Adrenal gland (tissue), 12 donors: ENCODE measurements around the gene HTR4. TPM values are rescaled to one million over a fixed set of nuclear protein-coding genes. Genes with fewer than 3 reads are reported as not detected.

Experiments used
- DNase-seq, 7 donors: peaks; one replicate each; pipeline ENCODE4 v3.0.0-alpha.2; 2019 to 2020
- H3K27ac ChIP-seq, 5 donors: fragments of 200-600 bp; sonication (generic) in 4 of 5; 1 replicate in 3 of 5; 2 replicates in 2 of 5; pipeline versions ENCODE4 v1.5.1 to v1.8.0; 2016 to 2020; ENCODE audit warnings: mild to moderate bottlenecking in 1 of 5
- H3K27me3 ChIP-seq: fragments of 200-600 bp; 2 replicates; pipeline ENCODE4 v1.8.0; 2021
- H3K36me3 ChIP-seq, 2 donors: fragments of 200-600 bp; replicated peaks in 1 of 2; 1 replicate in 1 of 2; 2 replicates in 1 of 2; pipeline versions ENCODE4 v1.5.1 to v1.8.0; 2018 to 2022
- H3K4me1 ChIP-seq, 2 donors: fragments of 200-600 bp; replicated peaks in 1 of 2; 1 replicate in 1 of 2; 2 replicates in 1 of 2; pipeline versions ENCODE4 v1.5.1 to v1.8.0; 2018 to 2021
- H3K4me3 ChIP-seq, 4 donors: fragments of 200-600 bp; sonication (generic) in 3 of 4; one replicate each; pipeline ENCODE4 v1.5.1; 2016 to 2018
- H3K9me3 ChIP-seq, 3 donors: fragments of 200-600 bp; sonication (generic) in 1 of 3; replicated peaks in 1 of 3; 1 replicate in 2 of 3; 2 replicates in 1 of 3; pipeline versions ENCODE4 v1.5.1 to v1.8.0; 2016 to 2021
- CTCF ChIP-seq, 6 experiments: fragments of 450-650 bp in 4 of 6; fragments of 200-600 bp in 2 of 6; sonication (generic) in 1 of 6; IDR thresholded peaks; 1 replicate in 5 of 6; 2 replicates in 1 of 6; pipeline versions ENCODE4 v1.5.1 to v1.8.0; 2016 to 2021; ENCODE audit warnings: antibody characterized with exemption in 6 of 6, mild to moderate bottlenecking in 2 of 6, moderate library complexity in 1 of 6
- POLR2A ChIP-seq, 2 donors: fragments of 450-650 bp; IDR thresholded peaks; one replicate each; pipeline ENCODE4 v1.6.1; 2017; ENCODE audit warnings: antibody characterized with exemption in 2 of 2, mild to moderate bottlenecking in 2 of 2, moderate library complexity in 1 of 2
- WGBS, 4 donors: extraction: QIAGEN DNeasy Blood & Tissue Kit in 2 of 4; methylation state at CpG; one replicate each; pipeline versions ENCODE4 v1.1.5 to v1.1.7; 2013 to 2017; 5-methylcytosine and 5-hydroxymethylcytosine counted together
- intact Hi-C, 2 donors: fragments of 100-400 bp; cut with DNase I; formaldehyde crosslinking; loops; one replicate each; pipeline versions ENCODE4 v1.14.1 to v1.15.0; 2022 to 2023
- polyA plus RNA-seq, 3 donors: library from polyadenylated mRNA; stranded (reverse); fragments of 200-250 nt in 2 of 3; fragments of 350-450 nt in 1 of 3; fragmentation: Illumina TruSeq in 1 of 3; extraction: RNeasy Lipid Tissue Mini Kit (QIAGEN cat#74804) in 1 of 3; gene quantifications; one replicate each; pipeline ENCODE4 v1.2.3, GENCODE V29; 2013 to 2014
- total RNA-seq, 9 donors: library from RNA; depleted of rRNA in 4 of 9; stranded (reverse); fragments of >200 nt in 4 of 9; fragments of 120-200 nt in 1 of 9; fragmentation: NEBNext Ultra II Directional in 1 of 9; extraction: Animal tissue kit (Norgen Biotek cat#: 25700) in 1 of 9; gene quantifications; one replicate each; pipeline versions ENCODE4 v1.1.0 to v1.2.4, GENCODE V29; 2013 to 2023
- donor health status: healthy with polysubstance abuse.
- donor health status: Bipolar disorder and iron deficiency.
- donor health status: DM: yes; HTN: yes; CAD: no.
- donor health status: DM: no; HTN: no; CAD: no.
- donor health status: DM: no; HTN: no; CAD: no.
- donor health status: DM: yes; HTN: yes; CAD: no.

Gene HTR4
- total and polyA plus RNA-seq, 12 donors, result 0.11 to 2.6 (median 0.83) TPM; not detected in 1

GRCh38 chr5:148586796-148587195 lies 67.5 kb downstream of the HTR4 start:
- no peak for DNase-seq
- intact Hi-C loops, result no loop called here

DNA sequence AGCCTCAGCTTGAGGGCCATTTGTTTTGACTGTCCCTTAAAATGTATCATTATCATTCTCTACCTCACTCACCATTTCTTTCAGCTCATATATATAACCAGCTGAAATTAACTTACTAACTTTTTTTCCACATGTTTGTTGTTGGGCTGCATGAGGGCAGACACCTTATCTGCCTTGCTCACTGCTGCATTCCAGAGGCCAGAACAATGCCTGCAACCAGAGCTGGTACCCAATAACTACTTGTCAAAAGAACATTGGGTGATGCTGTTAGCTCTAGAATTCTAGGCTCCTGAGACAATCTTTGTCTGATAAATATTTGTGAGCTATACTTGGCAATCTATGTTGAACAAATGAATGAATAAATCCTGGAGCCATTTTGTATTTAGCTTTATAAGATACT lies 68.3 kb downstream of the HTR4 start:
- Histone ChIP-seq H3K4me1 (no peaks in the 10 kb centered on the region), H3K9me3 (peaks cover 0 to 2% (median 0%) of the 10 kb centered on the region in 3 donors), H3K27ac (no peak overlapping the region), H3K36me3 (no peaks in the 10 kb centered on the region), H3K27me3 (no peaks in the 10 kb centered on the region), H3K4me3 (no peak overlapping the region)
- peak in 1 of 7 donors; percentile 21 for DNase-seq
- TF ChIP-seq CTCF (IDR thresholded peaks at IDR 0.05) (peak in 1 of 6 experiments; percentile 17), POLR2A (IDR thresholded peaks at IDR 0.05) (no peak)
- intact Hi-C loops, result no loop called here

More at GRCh38 chr5:148586796-148587195, 67.5 kb downstream of the HTR4 start:
- no peaks in the 10 kb centered on the region for H3K4me1 ChIP-seq
- H3K36me3 ChIP-seq, result no peaks in the 10 kb centered on the region
- TF ChIP-seq POLR2A (IDR thresholded peaks at IDR 0.05), result no peak
- TF ChIP-seq CTCF (IDR thresholded peaks at IDR 0.05), result no peak
- no peak overlapping the region for H3K27ac ChIP-seq
- H3K4me3 ChIP-seq, result no peak overlapping the region
- H3K9me3 ChIP-seq, result no peaks in the 10 kb centered on the region
- H3K27me3 ChIP-seq, result no peaks in the 10 kb centered on the region
- WGBS, 4 donors, result 39 to 61% (median 55%) methylated on average over 2 of the region's 2 CpGs

GRCh38 chr5:148584103-148584502 lies 70.2 kb downstream of the HTR4 start:
- Histone ChIP-seq H3K9me3 (peaks cover 0 to 5% (median 0%) of the 10 kb centered on the region in 3 donors), H3K27me3 (no peaks in the 10 kb centered on the region), H3K4me1 (no peaks in the 10 kb centered on the region), H3K36me3 (no peaks in the 10 kb centered on the region), H3K4me3 (no peak overlapping the region), H3K27ac (no peak overlapping the region)
- TF ChIP-seq POLR2A (IDR thresholded peaks at IDR 0.05) (no peak), CTCF (IDR thresholded peaks at IDR 0.05) (no peak)
- DNase-seq, result no peak
- intact Hi-C loops, result no loop called here

DNA sequence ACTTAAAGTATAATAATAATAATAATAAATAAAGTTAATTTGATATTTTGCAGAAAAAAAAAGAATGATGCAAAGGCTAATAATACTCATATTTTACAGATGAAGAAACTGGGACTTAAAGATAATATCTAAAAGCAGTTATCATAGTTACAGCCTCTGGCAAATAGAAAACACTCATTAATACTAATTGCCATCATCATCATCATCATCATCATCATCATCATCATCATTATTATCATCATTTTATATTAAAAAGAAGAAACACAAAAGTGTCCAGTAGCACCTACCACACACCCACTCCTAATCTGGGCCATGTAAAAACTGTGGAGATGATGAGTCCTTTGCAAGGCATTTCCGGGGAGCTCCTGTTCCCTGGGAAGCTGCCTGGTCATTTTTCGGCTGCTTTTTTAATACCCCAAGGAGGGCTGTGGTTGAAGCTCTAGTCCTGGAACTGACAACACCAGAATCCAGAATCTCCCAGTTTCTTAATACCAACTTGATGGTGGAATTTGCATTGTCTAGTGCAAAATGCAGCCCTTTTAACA lies 70.8 kb downstream of the HTR4 start:
- intact Hi-C loops, result no loop called here
- Histone ChIP-seq H3K4me1 (no peaks in the 10 kb centered on the region), H3K36me3 (no peaks in the 10 kb centered on the region), H3K4me3 (no peak overlapping the region), H3K27me3 (no peaks in the 10 kb centered on the region), H3K27ac (no peak overlapping the region), H3K9me3 (peaks cover 0 to 5% (median 0%) of the 10 kb centered on the region in 3 donors)
- TF ChIP-seq POLR2A (IDR thresholded peaks at IDR 0.05), result no peak
- no peak for TF ChIP-seq CTCF (IDR thresholded peaks at IDR 0.05)
- 71 to 87% (median 84%) methylated on average over 2 of the region's 2 CpGs for WGBS, 4 donors
- DNase-seq, result no peak
